Fibroblast of lung (primary cell): ENCODE measurements around the gene DEFB125.

Experiments
- EZH2 ChIP-seq: IDR thresholded peaks from 2 replicates; pipeline ENCODE4 v1.5.1; 2012; ENCODE audit warnings: low read length, control low read depth, mild to moderate bottlenecking; ENCODE audit errors: missing control alignments
- TF ChIP-seq, protein P1 (sequence below), 2 donors: IDR thresholded peaks in 1 of 2; conservative IDR thresholded peaks in 1 of 2; 1 replicate in 1 of 2; 2 replicates in 1 of 2; pipeline ENCODE4 v1.5.1; 2011 to 2012; ENCODE audit warnings: low read length in 2 of 2, control low read depth in 1 of 2, inconsistent platforms in 1 of 2, low read depth in 1 of 2, mild to moderate bottlenecking in 1 of 2

DNA sequence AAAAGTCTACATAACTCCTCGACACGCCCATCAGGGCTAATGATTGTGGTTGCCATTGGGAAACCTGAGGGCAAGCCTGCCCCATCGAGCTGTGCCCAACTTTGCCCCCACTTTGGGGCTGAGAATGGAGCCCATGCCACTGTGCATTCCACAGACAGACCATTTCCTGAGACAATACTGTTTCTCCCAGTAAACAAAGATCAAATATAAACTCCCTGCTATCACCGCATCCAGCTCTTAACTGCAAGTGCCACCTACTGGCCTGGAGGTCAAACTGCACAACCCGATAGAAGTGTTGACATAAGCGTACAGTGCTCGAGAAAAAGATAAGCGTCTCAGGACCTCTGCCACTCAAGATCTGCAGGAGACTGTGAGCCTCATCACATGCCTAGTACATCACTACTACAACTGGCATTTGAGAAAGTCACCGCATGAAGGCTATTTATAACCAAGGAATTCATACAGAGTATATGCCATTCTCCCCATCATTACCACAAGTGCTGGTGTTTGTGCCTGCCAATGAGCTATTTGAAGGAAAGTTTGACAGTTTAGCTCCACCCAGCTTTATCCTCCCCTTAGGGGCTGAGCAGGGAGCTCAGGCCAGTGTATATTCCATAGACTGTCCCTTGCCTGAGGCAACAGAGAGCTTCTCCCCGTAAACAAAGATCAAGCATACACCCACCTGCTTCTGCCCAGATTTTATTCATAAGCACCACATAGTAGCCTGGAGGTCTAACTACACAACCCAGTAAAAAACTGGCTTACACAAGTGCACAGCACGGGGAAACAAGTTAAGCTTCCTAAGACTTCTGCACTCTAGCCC is 50.4 kb downstream of the DEFB125 start:
- TF ChIP-seq, protein P1, sequence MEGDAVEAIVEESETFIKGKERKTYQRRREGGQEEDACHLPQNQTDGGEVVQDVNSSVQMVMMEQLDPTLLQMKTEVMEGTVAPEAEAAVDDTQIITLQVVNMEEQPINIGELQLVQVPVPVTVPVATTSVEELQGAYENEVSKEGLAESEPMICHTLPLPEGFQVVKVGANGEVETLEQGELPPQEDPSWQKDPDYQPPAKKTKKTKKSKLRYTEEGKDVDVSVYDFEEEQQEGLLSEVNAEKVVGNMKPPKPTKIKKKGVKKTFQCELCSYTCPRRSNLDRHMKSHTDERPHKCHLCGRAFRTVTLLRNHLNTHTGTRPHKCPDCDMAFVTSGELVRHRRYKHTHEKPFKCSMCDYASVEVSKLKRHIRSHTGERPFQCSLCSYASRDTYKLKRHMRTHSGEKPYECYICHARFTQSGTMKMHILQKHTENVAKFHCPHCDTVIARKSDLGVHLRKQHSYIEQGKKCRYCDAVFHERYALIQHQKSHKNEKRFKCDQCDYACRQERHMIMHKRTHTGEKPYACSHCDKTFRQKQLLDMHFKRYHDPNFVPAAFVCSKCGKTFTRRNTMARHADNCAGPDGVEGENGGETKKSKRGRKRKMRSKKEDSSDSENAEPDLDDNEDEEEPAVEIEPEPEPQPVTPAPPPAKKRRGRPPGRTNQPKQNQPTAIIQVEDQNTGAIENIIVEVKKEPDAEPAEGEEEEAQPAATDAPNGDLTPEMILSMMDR (conservative IDR thresholded peaks at IDR 0.05 in 1 of 2, IDR thresholded peaks at IDR 0.05 in 1 of 2; ENCODE audit: low read depth in 1 of 2, low read length in 2 of 2) = peak in 1 of 2 donors; percentile 11
- TF ChIP-seq EZH2 = no peak
